HG03175 (cell line): ENCODE measurements around the gene PCSK7.

ENCODE experiments used
- ATAC-seq: cut with Tn5 transposase; IDR thresholded peaks from one replicate; pipeline ENCODE4 v1.9.1; 2021; ENCODE audit warnings: mild to moderate bottlenecking, moderate library complexity; ENCODE audit not compliant: unreplicated experiment

The PCSK7 gene

DNA sequence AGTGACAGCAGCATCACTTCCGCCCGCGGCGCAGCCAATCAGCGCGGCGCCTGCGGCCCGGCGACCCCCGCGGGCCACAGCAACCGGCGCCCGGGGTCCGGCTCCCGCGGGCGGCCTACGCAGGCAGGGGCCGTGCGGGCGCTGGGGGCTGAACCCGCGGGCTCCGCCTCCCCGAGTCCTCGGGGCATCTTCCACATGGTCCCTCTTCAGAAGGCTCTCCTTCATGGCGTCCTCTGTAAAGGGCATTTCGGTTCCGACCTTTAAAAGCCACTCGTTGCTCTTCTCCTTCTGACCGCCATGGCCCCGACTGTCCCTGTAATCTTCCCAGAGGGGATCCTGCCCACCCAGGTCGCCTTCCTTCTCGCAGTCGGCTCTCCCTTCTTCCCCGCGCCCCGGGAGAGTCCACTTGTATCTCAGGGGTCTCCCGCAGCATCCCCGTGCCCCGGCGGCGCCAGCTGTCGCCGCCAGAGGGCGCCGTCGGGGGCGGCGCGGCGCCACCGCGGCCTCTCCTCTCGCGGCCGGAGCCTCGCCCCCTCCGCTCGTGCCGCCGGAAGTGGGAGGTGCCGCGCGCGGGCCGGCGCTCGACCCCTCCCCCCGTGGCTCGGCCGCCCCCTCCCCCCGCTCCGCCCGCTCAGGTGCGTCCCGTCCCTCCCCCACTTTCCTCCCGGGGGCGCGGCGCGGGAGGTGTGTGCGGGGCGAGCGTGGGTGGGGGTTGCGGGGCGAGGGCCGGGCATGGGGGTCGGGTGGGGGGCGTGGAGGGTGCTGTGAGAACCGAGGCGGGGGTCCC is 412 bp upstream of the PCSK7 start, which contains the start of gene RNF214:
Gene RNF214 (plus strand): TSS at position 580 of the 787 bp plus-strand sequence. CDS start 1,602 bp downstream, outside the sequence.
- ATAC-seq, result peak; percentile 69

DNA sequence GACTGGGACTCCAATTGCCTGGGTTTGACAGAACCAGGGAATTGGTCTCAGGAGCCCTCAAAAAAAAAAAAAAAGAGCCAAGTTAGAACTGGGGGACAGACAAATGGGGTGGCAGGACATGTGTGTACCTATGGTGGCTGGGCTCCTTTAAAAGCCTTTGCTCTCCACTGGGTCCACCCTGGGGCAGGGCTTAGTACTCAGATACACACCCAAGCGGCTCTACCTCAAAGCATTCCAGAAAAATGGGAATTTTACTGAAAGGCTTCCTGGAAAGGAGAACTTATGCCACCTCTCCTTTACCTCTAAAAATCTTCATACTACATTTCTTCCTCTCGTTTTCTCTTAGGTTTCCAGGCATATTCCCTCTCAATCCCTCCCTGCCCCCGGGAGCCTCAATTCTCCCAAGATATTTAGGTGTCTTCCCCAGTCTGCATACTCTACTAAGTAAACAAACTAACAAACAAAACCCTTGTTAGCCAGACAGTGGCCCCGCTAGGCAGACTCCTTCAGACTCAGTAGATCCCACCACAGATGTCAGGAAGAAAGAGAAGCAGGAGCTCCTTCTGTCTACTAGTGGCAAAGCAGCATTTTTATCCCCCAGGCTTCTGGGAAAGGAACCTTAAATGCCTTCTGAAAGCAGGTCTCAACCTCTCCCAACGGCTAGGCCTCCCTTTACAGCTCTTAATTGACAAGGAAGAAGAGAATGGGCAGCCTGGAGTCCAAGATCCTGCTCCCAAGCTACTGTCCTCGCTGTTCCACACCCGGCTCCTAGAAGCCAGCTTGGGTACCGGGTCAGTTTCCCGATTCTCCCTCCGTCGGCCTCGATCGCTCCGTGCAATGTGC is 653 bp downstream of the PCSK7 start:
- ATAC-seq, result no peak

DNA sequence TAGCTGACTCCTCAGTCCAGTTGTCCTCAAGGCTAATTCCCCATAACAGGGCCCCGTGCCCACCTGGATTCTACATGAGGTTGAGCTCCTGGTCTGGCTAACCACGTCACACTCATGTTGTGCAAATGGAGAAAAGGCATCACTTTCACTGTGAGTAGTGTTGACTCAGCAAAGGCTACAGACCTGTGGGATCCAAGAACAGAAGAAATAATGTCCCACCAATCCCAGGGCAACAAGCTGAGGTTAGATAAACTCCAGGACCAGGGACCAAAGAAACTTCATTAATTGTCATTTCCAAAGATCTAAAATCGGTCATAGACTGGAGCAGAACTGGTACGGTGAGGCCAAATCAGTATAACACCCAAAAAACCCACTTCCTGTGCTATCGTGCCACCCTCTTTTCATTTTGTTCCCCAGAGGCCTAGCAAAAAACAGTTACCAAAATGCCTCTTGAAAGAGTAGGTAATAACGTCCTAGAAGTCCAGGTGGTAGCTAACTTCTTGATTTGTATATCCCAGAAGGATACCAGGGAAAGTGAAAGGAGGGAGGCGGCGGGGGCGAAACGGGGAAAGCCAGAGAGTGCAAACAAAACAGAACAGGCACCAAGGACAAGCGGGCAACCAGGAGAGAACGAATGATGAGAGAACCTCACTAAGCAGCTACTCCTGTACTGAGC is 1.4 kb downstream of the PCSK7 start:
- peak; percentile 41 for ATAC-seq

DNA sequence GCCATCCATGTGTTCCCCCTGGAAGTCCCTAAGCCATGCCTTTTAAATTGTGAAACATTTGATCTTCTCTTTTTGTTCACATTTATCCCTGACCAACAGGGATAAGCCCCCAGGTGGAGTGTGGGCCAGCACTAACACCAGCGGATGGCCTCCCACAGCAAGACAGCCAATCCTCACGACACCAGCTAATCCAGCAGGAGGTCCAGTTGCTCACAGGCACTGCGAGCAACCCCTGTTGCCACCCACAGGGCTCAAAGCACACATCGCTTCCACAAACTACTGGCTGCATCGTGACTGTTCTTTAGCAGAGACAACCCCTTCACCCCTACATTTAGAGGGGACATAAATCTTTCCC is 2.0 kb downstream of the PCSK7 start:
- ATAC-seq, result no peak

DNA sequence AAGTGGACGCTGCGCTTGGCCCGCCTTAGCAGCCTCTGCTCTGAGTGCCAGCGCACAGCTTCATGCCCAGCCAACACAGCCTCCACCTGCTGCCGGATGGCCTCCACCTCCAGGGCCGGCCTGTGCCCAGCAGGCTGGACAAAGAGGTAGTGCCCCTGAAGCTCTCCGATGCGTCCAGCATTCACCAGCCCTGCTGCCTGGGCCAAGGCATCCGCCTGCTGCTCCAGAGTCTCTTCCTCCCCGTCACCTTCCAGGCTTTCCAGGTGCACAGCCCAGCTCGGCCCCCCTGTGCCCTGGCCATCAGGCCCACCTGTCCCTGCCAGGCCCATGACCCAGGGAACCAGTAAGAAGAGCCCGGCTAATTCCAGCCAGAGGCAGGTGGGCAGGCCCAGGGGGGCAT is 2.5 kb downstream of the PCSK7 start:
- ATAC-seq, result no peak

DNA sequence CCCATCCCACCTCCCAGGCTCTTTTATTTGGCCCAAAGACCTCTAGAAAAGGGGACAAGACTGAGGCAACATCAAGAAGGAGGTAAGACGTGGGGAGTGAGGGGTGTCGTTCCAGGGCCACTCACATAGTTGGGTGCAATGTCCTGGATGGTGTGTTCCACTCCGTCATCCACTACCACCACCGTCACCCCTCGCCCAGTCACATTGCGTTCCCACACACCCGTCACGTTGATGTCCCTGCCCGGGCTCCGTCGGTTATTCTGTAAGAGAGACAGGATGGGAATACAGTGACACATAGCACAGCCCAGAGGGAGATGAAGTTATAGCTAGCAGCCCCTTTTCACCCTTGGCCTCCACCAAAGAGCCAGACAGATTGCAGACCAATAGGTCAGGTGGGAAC is 3.8 kb downstream of the PCSK7 start:
- ATAC-seq, result no peak

DNA sequence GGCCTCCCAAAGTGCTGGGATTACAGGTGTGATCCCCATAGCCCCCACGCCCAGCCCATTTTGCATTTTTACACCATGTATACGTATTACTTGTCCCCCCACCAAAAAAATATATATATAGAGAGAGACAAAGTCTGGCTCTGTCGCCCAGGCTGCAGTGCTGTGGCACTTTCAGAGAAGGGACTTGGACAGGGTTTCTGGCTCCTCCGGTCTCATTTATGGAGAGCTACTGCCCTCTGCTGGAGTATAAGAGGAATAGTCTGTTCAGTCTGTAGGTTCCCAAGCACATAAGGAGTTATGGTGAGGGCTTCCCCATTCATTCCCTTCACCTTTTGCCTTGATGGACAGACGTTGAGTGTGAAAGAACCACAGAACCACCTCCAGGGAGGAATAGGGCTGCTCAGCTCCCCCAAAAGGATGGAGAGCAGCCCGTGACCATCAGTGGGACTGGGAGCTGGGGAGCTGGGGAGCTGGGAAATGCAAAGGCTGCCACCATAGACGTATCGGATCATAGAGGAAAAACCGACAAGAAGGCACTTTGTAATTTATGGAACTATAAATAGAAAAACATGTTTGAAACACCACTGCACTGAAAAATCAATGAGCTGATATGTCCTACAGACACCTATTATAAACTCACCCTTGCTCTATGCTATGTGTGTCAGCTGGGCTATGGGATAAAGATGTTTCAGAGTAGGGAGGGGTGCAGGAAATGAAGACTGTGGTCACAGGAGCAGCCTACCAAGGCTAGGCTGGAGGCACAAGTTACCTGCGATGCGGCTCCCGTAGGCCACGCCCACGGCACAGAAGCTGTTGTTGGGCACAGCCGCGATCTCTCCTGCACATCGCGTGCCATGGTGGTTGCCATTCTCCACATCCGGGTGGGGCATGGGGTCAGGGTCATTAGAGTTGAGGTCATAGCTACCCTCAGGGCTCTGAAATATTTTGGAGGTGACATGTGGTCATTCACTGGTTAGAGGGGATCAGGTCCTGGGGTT is 5.2 kb downstream of the PCSK7 start:
- peak; percentile 52 for ATAC-seq

DNA sequence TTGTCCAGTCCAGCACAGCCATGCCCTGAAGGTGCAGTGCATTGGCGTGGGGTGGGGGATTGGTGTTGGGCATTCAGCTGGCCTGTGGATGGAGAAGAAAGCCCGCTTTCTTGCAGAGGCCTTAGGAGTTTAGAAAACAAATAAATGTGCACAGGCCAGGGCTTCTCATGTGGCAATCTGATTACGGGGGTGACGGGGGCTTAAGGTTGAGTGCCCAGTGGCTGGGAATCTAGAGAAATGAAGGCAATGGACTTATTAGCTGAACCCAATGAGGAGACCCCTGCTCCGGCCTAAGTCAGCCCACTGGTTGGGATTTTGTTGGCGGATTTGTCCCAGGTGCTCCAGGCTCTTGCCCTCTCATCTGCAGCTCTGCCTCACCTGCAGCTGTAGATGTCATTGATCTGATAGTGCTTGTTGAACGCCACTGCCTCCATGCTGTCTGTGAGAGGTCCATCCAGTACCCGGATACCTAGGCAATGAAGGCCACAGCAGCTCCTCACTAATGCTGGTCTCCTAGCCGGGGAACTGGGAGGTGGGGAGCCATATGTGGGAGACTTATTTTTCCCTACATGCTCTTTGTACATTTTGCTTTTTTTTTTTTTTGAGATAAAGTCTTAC is 6.2 kb downstream of the PCSK7 start:
- ATAC-seq, result no peak

DNA sequence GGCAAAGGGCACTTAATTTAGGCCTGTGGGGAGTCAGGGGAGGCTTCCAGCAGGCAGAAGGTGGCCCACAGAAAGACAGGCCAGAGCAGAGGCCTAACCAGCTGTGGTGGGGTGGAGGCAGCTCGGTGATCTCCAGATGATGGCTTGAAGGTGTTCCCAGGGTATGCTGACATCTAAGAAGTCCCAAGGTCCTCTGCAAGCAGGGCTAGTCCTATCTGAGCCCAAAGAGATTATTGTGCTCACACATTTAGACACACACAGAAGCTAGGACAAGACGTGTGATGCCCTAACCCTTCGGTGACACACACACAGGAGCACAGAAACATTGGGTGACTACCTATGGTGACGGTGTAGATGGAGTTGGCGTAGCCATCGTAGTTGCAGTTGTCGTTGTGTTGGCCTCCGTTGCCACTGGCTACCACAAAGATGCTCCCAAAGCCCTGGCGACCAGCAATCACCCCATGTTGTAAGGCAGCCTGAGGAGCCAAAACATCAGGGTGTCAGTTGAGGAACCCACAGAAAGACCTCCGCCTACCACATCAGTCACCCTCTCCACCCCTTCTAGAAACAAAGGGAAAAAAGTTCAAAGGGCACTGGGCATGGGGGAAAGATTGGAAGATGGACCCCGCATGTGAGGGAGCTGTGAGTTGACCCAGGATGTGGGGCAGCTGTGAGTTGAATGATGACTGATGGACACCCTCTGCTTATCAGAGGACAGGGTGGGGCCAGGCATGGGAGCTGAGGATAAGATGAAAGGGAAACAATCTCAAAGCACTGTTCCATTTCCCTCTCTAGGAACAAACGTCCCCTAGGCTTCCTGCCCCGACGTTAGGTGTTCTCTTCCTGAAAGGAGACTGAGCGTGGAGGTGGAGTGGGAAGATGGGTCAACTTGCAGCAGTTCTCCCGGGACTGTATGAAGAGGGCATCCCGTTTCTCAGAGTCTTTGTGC is 7.9 kb downstream of the PCSK7 start:
- ATAC-seq, result no peak

DNA sequence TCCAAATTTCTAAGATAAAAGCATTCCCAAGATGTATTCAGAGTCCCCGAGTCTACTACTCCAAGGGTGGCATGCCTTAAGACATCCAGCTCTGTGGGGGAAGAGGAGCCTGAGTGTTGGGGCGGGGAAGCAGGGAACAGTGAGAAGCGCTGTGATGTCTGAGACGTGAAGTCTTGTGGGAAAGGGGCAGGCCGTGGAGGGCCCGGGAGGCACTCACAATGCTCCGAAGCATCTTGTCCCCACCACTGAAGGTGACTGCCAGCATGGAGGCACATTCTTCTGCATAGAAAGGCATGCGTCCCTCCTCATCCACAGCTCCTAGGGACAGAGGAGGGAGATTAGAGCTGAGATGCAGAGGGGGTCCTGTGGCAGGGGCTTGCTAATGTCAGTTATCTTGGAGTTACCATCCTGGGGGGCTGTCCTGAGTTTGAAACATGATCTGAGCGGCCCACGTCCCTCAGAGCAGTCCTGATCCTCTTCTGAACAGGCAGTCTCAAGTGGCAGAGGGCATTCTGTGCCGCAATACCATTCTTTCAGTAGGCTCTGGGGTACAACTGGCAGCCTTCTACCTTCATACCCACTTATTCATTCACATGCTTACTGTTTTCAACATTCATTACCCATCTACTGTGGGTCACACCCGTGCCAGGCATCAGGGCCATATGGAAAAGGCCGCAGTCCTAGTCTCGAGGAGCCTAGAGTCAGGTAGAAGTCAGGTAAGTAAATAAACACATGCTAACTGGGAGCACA is 8.7 kb downstream of the PCSK7 start:
- no peak for ATAC-seq

DNA sequence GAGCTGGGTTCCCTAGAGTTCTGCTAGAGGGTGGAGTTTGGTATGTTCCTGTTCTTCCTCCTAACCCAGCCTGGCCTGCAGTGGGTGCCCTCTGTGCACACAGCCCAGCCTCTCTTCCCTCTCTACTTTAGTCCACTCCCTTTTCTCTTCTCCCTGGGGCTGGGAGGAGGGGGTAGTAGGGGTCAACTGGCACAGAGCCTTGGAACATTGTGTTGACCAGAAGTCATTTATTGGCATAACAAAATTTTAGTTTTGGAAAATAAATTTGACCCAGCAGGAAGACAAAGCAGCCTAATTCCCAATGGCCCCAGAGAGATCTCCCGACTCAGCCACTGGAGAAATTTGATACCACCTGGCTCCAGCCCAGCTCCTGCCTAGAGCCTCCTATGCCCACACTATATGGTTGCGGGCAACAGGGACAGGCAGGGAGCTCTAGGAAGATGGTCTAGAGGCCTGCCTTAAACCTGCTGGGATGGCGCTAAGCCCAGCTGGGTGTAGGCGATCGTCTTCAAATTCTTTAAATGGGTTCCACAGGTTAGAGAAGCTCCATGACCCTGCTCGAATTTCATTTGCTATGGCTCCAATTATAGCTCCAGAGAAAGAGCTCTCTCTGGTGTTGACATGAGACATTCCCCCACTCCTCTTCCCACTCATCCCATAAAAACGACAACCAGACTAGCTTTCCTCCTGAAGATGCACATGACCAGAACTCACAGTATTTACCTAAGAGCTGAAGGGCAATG is 9.9 kb downstream of the PCSK7 start:
- no peak for ATAC-seq

DNA sequence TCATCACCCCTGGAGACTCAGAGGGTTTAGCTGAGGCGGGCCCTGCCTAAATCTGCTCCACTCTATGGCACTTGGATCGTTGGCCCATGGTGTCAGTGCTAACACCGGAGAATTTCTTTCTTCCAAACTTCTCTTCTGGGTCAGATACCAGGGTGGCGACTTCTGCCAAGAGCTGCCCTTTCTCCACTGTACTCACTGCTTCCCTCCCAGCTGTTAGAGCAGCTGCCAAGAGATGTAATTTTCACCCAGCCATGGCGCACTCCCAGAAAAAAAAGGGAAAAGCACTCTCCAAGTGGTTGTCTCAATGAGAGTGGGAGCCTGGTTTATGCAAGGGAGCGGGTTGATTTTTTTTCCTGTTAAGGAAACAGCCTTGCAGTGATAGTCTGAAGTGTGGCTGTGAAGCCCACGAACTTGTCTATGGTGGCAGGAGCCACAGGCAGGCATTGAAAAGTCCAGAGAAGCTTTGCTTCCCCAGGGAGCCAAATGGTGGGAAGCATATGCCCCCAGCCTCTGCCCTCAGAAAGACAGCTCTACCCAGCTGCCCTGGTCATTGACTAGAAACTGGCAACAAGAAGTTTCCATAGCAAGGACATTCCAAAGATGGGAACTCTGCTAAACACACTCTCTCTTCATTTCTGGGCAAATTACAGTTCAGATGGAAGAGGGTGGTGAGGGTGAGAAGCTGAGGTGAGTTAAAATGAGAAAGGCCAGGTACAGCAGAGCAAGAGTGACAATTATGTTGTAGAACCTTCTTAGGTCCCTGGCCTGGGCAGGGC is 10.7 kb downstream of the PCSK7 start:
- ATAC-seq, result no peak

DNA sequence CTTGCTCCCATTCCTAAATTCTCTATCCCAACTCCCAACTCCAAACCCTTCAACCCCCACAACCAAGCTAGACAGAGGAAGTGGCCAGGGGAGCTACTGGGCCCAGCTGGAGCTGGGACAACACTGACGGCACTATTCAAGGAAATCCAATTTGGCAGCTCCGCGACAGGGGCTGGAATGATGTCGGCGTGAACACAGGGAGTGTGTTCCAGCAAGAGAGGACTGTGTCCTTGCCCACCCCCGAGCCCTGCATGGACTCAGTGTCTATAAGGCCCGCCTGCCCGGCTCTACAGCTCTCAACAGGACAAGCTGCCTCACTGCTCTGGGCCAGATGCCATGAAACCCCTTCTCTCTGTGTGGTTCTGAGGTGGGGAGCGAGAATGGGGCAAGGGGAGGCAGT is 11.3 kb downstream of the PCSK7 start:
- no peak for ATAC-seq

DNA sequence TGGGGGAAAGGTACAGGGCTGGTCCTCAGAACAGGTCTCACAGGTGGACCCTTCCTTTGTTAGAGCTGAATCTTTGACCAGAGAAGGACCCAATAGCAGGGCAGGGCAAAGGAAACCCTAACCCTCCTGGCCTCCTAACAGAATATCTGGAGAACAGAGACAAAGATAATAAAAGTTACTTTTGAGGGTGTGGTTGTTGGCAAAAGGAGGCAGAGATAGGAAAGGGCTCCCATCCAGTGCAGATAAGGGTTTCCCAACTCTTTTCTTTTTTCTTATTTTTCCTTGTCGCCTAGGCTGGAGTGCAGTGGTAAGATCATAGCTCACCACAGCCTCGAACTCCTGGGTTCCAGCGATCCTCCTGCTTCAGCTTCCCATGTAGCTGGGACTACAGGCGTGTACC is 11.9 kb downstream of the PCSK7 start:
- ATAC-seq, result no peak

DNA sequence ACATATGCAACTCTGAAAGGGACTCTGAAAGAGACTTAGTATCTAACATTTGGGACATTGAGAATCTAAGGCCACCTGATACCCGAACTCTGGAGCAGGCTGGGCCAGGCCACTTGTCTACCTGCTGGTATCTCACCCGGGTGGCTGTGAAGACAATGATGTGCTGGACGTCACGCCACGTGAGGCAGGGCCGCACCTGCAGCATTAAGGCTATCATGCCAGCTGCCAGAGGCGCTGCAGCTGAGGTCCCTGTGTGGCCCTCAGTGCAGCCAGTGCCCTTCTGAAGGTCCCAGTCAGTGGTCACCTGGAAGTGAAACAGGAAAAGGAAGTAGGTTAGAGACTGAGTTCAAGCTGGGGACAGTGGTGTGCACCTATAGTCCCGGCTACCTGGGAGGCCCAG is 12.4 kb downstream of the PCSK7 start:
- ATAC-seq, result no peak

DNA sequence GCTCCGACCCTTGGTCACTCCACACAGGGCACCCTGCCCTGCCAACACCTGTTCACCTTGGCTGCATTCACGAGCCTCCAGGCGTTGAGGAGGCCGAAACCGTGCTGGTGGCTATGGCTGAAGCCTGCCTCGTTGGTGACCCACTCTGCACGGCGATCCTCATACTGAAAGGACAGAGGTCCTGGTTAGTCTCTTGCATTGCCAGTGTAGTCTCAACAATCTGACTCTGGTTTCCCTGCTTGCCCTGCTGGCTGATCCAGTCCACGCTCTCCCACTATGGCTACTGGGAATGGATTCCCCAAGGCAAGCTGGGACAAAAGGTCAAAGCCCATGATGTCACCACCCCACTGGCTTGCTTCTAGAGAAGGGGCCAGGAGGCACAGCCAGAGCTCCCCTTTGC is 12.9 kb downstream of the PCSK7 start:
- no peak for ATAC-seq
